Measurements from ENCODE around the gene SLC39A2. TPM values are rescaled to one million over a fixed set of nuclear protein-coding genes. Genes with fewer than 3 reads are reported as not detected.

Gene SLC39A2
- total RNA-seq, 1 donor from 2014 or later, result not detected

GRCh38 chr14:21043974-21044618 lies 45.0 kb downstream of the SLC39A2 start:
- DNase-seq (ENCODE audit: low spot score), result no peak

GRCh38 chr14:21047378-21047781 lies 48.3 kb downstream of the SLC39A2 start:
- DNase-seq (ENCODE audit: low spot score), result no peak

GRCh38 chr14:21048638-21049037 lies 49.5 kb downstream of the SLC39A2 start:
- DNase-seq (ENCODE audit: low spot score), result no peak

GRCh38 chr14:21049271-21049673 lies 50.2 kb downstream of the SLC39A2 start:
- no peak for DNase-seq (ENCODE audit: low spot score)

GRCh38 chr14:21050597-21050996 lies 51.5 kb downstream of the SLC39A2 start:
- DNase-seq (ENCODE audit: low spot score), result no peak

Other genes with a start within 250 kb of the SLC39A2 start
- not detected for gene EDDM3B, start 230.9 kb upstream of the SLC39A2 start, total RNA-seq
- gene RNASE6, start 218.0 kb upstream of the SLC39A2 start, total RNA-seq, result 17.3 TPM
- 609 TPM for gene RNASE1, start 196.4 kb upstream of the SLC39A2 start, total RNA-seq
- 0.52 TPM for gene RNASE3, start 107.9 kb upstream of the SLC39A2 start, total RNA-seq
- gene RNASE2, start 43.8 kb upstream of the SLC39A2 start, total RNA-seq, result 1.8 TPM
- 57.3 TPM for gene METTL17, start 9.3 kb upstream of the SLC39A2 start, total RNA-seq
- 237 TPM for gene NDRG2, start 25.8 kb downstream of the SLC39A2 start, total RNA-seq
- gene TPPP2, start 30.9 kb downstream of the SLC39A2 start, total RNA-seq, result 0.81 TPM
- 0.12 TPM for gene RNASE13, start 35.5 kb downstream of the SLC39A2 start, total RNA-seq
- gene RNASE7, start 43.1 kb downstream of the SLC39A2 start, total RNA-seq, result 22.1 TPM
- gene RNASE8, start 58.5 kb downstream of the SLC39A2 start, total RNA-seq, result not detected
- 124 TPM for gene ARHGEF40, start 71.0 kb downstream of the SLC39A2 start, total RNA-seq
- 57.5 TPM for gene ZNF219, start 99.4 kb downstream of the SLC39A2 start, total RNA-seq
- 4.3 TPM for gene TMEM253, start 101.8 kb downstream of the SLC39A2 start, total RNA-seq
- gene OR5AU1, start 156.8 kb downstream of the SLC39A2 start, total RNA-seq, result not detected